ENCODE results near the gene JTB.

DNA sequence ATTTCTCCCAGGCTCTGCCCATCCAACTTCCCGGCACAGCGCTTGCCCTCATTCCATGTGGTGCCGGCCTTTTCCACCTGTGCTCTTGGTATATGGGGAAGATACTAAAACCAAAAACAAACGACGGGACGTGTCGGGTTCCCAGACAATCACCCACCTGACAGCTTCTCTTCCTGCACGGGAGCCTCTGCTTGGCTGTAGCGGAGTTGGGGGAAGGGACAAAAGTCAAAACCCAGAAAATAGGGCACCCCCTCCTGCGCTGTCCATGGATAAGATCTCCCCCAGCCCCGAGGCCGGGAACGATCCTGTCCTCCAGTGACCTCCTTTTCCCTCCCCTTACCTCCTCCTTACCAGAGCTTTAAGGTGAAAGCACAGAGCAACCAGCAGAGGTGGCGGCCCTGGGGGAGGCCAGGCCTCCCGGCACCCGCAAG, 640 bp downstream of the JTB start:
- TF ChIP-seq, protein P1, sequence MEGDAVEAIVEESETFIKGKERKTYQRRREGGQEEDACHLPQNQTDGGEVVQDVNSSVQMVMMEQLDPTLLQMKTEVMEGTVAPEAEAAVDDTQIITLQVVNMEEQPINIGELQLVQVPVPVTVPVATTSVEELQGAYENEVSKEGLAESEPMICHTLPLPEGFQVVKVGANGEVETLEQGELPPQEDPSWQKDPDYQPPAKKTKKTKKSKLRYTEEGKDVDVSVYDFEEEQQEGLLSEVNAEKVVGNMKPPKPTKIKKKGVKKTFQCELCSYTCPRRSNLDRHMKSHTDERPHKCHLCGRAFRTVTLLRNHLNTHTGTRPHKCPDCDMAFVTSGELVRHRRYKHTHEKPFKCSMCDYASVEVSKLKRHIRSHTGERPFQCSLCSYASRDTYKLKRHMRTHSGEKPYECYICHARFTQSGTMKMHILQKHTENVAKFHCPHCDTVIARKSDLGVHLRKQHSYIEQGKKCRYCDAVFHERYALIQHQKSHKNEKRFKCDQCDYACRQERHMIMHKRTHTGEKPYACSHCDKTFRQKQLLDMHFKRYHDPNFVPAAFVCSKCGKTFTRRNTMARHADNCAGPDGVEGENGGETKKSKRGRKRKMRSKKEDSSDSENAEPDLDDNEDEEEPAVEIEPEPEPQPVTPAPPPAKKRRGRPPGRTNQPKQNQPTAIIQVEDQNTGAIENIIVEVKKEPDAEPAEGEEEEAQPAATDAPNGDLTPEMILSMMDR (IDR thresholded peaks at IDR 0.05), result no peak
- TF ChIP-seq POLR2A (IDR thresholded peaks at IDR 0.05) (no peak), EP300 (IDR thresholded peaks at IDR 0.05) (no peak)

Measured in sigmoid colon (tissue), 4 donors.